Measurements from ENCODE around the gene ZNF598. TPM values are rescaled to one million over a fixed set of nuclear protein-coding genes. Genes with fewer than 3 reads are reported as not detected.

ZNF598 gene
- total RNA-seq, 1 experiment from 2014 or later, result 70.9 TPM

- no peak within 1 kb of the TSS for H2AK5ac ChIP-seq (ENCODE audit: insufficient read length, low read length)
- peak within 1 kb of the TSS in 1 of 3 experiments; percentile 22; a peak in 1 of 7 replicates for H3K27ac Mint-ChIP-seq
- H4K20me1 ChIP-seq (ENCODE audit: control insufficient read depth, insufficient read depth, insufficient read length), result no peaks in the 10 kb centered on the region
- peaks cover 4 to 20% (median 19%) of the 10 kb centered on the region in 3 experiments; a peak in 6 of 7 replicates for H3K36me3 Mint-ChIP-seq (ENCODE audit: insufficient read depth in 1 of 3, low read depth in 3 of 3)
- H2BK5ac ChIP-seq (ENCODE audit: insufficient read length, low read length), result no peak within 1 kb of the TSS
- H3K56ac ChIP-seq (ENCODE audit: insufficient read length, low read depth, low read length), result no peak within 1 kb of the TSS
- H3K27me3 ChIP-seq (ENCODE audit: insufficient read depth, low read length), result no peaks in the 10 kb centered on the region
- H3K9me3 Mint-ChIP-seq, result no peaks in the 10 kb centered on the region
- H3K4me2 ChIP-seq (ENCODE audit: insufficient read depth, insufficient read length, low read length), result peak within 1 kb of the TSS; percentile 82
- no peak within 1 kb of the TSS for H3K27ac ChIP-seq (ENCODE audit: insufficient read length, low read depth, low read length)
- H3T11ph ChIP-seq (ENCODE audit: low read length), result no peak within 1 kb of the TSS
- WGBS (ENCODE audit: extremely low coverage, insufficient read length, low lambda C conversion rate), result no CpG with 5 or more reads among the region's 81 CpGs
- H2BK120ac ChIP-seq (ENCODE audit: low read depth, low read length, poor library complexity, severe bottlenecking), result no peak within 1 kb of the TSS
- TF ChIP-seq CTCF (conservative IDR thresholded peaks at IDR 0.05), result peak; percentile 32; the same call in 1 of the 3 replicates
- H3K9me3 ChIP-seq (ENCODE audit: control insufficient read depth, low read depth, low read length), result no peaks in the 10 kb centered on the region
- no peak within 1 kb of the TSS for H2BK15ac ChIP-seq (ENCODE audit: low read depth, low read length)
- no peak within 1 kb of the TSS; the same call in 1 of the 2 replicates for H3K14ac ChIP-seq (ENCODE audit: insufficient read depth, low read length)
- no peak within 1 kb of the TSS for H3K23ac ChIP-seq (ENCODE audit: insufficient read length, low read depth, low read length)
- peaks cover 10 to 18% of the 10 kb centered on the region in 2 experiments for H3K4me1 Mint-ChIP-seq
- no peak within 1 kb of the TSS for H2BK12ac ChIP-seq (ENCODE audit: insufficient read length, low read depth, low read length)
- peak within 1 kb of the TSS; percentile 46 for H3K9ac ChIP-seq (ENCODE audit: extremely low read depth, insufficient read length, low read length)
- H3K79me2 ChIP-seq (ENCODE audit: insufficient read depth, low read length), result no peaks in the 10 kb centered on the region
- H3K79me1 ChIP-seq (ENCODE audit: insufficient read depth, low read depth, low read length, poor library complexity, severe bottlenecking), result no peaks in the 10 kb centered on the region
- H4K5ac ChIP-seq (ENCODE audit: insufficient read length, low read depth, low read length), result no peak within 1 kb of the TSS
- H3K23me2 ChIP-seq (ENCODE audit: insufficient read length, low read depth, low read length, poor library complexity, severe bottlenecking), result peaks cover 11% of the 10 kb centered on the region
- no peak within 1 kb of the TSS for H2BK20ac ChIP-seq (ENCODE audit: low read depth, low read length, poor library complexity, severe bottlenecking)
- no peak within 1 kb of the TSS for H2AFZ ChIP-seq (ENCODE audit: low read length)
- H3K4me1 ChIP-seq (ENCODE audit: insufficient read depth, low read length), result 0 out of 2 replicates have a peak, but pooled peaks cover 3% of the 10 kb centered on the region
- H3K18ac ChIP-seq (ENCODE audit: insufficient read length, low read depth, low read length), result no peak within 1 kb of the TSS
- H3K4ac ChIP-seq (ENCODE audit: low read depth, low read length), result no peak within 1 kb of the TSS
- peak; percentile 98 for DNase-seq
- H3K4me3 Mint-ChIP-seq, result peak within 1 kb of the TSS; percentile 89 to 95
- H4K8ac ChIP-seq (replicated peaks; ENCODE audit: insufficient read length, low read depth, low read length), result no peak within 1 kb of the TSS
- H4K91ac ChIP-seq (ENCODE audit: insufficient read length, low read depth, low read length), result no peak within 1 kb of the TSS
- no peaks in the 10 kb centered on the region for H3K27me3 Mint-ChIP-seq (ENCODE audit: low read depth)
Observed at GRCh38 chr16:2047330-2048115, 37.9 kb upstream of the ZNF598 start, which contains the start of the genes NTHL1 and TSC2. Gene NTHL1, minus strand, starts transcription at chr16:2047834. Its CDS starts 11 bp downstream, at chr16:2047823. Gene TSC2, plus strand, starts transcription at chr16:2047985. Its CDS starts 631 bp downstream, at chr16:2048616.
